Measurements from ENCODE around the gene FUS. TPM values are rescaled to one million over a fixed set of nuclear protein-coding genes. Genes with fewer than 3 reads are reported as not detected.
"Not testable (repeated sequence)": the region's sequence is repeated elsewhere in the genome, so short reads cannot be mapped to it uniquely, and the experiment has no call there.

FUS gene
- 100 to 1,000 TPM; 910 to 947 TPM for total RNA-seq
- 82.7 to 362 reads per million in 2 donors for total RNA-seq

DNA sequence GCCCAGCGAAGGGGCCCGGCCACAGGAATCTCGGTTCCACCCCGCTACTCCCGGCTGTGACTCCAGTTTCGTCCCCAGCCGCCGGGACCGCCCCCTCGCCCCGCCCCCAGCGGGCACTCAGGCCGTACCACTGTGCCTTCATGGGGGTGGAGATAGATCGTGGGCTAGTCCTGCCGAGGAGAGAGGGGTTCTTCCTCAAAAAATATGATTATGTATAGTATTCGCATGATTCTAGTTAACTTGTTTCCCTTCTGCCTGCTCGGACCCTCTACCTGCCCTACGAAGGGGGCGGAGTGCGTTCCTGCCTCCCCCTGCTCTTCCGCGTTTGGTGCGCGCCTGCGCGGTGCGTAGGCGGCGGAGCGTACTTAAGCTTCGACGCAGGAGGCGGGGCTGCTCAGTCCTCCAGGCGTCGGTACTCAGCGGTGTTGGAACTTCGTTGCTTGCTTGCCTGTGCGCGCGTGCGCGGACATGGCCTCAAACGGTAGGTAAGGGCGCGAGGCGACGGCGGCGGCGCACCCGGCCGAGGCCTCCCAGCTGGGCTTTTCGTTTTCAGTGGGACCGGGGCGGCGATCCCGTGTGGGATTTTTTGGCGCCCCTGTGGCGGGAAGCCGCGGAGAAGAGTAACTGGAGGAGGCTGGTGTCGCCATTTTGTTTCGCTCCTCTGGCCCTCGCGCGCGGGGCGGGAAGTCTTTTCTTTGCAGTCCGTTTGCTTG is at the start of gene FUS:
TSS of gene FUS (plus strand) at position 393 of the 713 bp plus-strand sequence. CDS start at position 469, 76 bp downstream.
- no peaks in the 10 kb centered on the region for H3K27me3 Mint-ChIP-seq
- peak within 1 kb of the TSS; percentile 95 for H3K4me3 Mint-ChIP-seq
- no peaks in the 10 kb centered on the region for H3K9me3 ChIP-seq (ENCODE audit: control insufficient read depth, low read length, poor library complexity, severe bottlenecking)
- DNase-seq (peak; percentile 86 to 90 (median 88)), ATAC-seq (peak; percentile 71)
- peaks cover 47% of the 10 kb centered on the region for H3K4me1 Mint-ChIP-seq
- H3K36me3 Mint-ChIP-seq (ENCODE audit: low read depth) = peaks cover 11% of the 10 kb centered on the region
- peak within 1 kb of the TSS; percentile 99 for H3K27ac Mint-ChIP-seq

DNA sequence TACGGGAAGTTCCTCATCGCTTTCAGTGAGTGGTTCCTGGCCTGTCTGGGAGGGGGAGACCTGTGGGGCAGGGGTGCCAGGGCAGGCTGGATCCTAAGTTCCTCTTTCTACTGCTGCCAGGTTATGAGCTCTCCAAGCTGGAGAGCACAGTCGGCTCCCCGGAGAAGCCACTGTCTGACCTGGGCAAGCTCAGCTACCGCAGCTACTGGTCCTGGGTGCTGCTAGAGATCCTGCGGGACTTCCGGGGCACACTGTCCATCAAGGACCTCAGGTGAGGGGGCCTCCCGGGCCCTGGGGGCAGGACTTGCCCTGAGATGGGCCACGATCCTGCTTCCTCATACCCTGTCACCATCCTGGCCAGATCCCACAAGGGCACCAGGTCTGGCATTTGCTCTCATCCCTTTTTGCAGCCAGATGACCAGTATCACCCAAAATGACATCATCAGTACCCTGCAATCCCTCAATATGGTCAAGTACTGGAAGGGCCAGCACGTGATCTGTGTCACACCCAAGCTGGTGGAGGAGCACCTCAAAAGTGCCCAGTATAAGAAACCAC is 49.5 kb upstream of the FUS start:
- no peak overlapping the region for H3K4me3 Mint-ChIP-seq

DNA sequence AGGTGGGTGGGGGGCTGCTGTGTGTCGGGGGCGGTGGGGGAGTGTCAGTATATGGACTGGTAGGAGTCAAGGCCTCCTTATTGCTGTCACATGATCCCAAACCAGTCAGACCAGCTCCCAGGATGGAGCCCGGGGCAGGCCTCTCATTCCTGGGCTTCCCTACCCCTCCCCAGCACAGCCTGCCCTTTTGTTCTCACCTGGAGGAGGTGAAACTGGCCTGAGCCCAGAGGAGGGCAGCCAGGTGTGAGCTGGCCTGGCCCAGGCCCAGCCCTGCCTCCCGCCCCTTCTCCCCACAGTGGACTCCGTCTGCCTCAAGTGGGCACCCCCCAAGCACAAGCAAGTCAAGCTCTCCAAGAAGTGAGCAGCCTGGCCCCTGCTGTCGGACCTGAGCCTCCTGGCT is 49.0 kb upstream of the FUS start:
- no peaks in the 10 kb centered on the region for H3K27me3 Mint-ChIP-seq
- H3K36me3 Mint-ChIP-seq (ENCODE audit: low read depth) = no peaks in the 10 kb centered on the region
- ATAC-seq = no peak
- H3K27ac Mint-ChIP-seq = no peak overlapping the region
- peaks cover 4% of the 10 kb centered on the region for H3K4me1 Mint-ChIP-seq
- H3K4me3 Mint-ChIP-seq = no peak overlapping the region
- no peak for DNase-seq
- H3K9me3 ChIP-seq (ENCODE audit: control insufficient read depth, low read length, poor library complexity, severe bottlenecking) = no peaks in the 10 kb centered on the region

More for the DNA sequence above, 49.5 kb upstream of the FUS start:
- no peak for ATAC-seq
- no peaks in the 10 kb centered on the region for H3K27me3 Mint-ChIP-seq
- no peaks in the 10 kb centered on the region for H3K36me3 Mint-ChIP-seq (ENCODE audit: low read depth)
- H3K4me1 Mint-ChIP-seq = peaks cover 4% of the 10 kb centered on the region
- no peak overlapping the region for H3K27ac Mint-ChIP-seq
- no peaks in the 10 kb centered on the region for H3K9me3 ChIP-seq (ENCODE audit: control insufficient read depth, low read length, poor library complexity, severe bottlenecking)
- no peak for DNase-seq

DNA sequence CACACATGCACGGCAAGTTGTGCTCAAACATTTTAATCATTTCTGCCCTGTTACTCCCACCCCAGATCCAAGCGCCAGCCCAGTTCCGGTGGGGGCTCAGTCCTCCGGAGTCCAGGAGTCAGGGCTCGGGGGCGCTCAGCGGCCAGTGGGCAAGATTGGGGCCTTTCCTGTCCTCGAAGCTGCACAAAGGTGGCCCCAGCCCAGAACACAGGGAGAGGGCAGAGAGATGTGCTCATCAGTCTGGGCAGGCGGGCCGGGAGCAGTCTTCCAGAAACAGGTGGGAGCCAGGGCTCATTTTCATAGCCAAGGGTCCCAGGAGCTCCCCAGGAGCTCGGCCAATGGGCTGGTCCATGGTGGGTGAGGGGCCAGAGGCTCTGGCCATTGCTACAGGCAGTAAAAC is 48.5 kb upstream of the FUS start:
- Mint-ChIP-seq H3K27me3 (no peaks in the 10 kb centered on the region), H3K27ac (no peak overlapping the region), H3K4me1 (peaks cover 4% of the 10 kb centered on the region), H3K4me3 (no peak overlapping the region), H3K36me3 (ENCODE audit: low read depth) (no peaks in the 10 kb centered on the region)
- ATAC-seq (no peak), DNase-seq (no peak)
- no peaks in the 10 kb centered on the region for H3K9me3 ChIP-seq (ENCODE audit: control insufficient read depth, low read length, poor library complexity, severe bottlenecking)

DNA sequence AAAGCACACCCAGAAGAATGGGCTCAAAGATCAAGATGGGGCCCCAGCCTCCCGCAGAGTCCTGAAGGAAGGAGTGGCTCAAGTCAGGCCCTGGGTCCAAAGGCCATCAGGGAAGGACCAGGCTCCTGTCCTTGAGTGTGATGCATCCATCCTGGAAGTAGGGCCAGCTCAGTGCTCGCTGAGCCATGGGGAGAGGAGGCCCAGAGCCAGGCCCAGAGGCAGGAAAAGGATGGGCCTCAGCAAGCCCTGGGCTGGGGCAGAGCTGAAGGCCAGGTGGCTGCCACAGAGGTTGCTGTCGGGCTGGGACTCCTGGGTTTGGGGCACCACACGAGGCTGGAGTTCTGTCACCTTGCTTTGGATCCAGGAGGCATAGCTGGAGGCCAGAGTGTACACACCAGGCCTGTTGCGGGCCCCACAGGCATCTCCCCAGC is 48.1 kb upstream of the FUS start:
- Mint-ChIP-seq H3K4me1 (peaks cover 4% of the 10 kb centered on the region), H3K27me3 (no peaks in the 10 kb centered on the region), H3K27ac (peak overlapping the region; percentile 77), H3K4me3 (no peak overlapping the region), H3K36me3 (ENCODE audit: low read depth) (no peaks in the 10 kb centered on the region)
- ATAC-seq = no peak
- DNase-seq = no peak
- no peaks in the 10 kb centered on the region for H3K9me3 ChIP-seq (ENCODE audit: control insufficient read depth, low read length, poor library complexity, severe bottlenecking)

DNA sequence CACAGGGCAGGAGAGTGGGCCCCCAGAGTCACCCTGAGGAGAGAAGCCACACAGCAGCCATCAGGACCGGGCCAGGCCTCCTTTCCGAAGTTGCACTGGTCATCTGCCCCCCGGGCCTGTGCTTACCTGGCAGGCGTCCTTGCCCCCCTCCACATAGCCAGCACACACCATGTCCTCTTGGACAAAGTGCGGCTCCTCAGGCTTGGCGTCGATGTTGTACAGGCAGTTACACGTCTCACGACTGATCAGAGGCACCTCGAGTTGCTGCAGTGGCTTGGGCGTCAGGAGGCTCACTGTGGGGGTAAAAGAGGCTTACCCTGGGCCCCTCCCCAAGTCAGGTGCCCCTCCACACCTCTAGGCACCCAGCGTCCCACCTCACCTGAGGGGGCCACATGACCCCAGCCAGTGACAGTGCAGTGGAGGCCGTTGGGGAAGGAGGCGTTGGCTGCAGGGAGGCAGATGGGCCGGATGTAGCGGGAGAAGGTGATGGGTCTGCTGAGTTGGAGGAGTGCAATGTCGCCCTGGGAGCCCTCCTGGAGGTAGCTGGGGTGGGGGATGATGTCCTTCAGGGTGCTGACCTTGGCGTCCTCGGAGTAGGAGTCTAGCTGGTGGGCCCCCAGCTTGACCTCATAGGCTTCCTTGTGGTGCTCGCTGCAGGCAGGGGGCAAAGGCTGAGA is 47.5 kb upstream of the FUS start:
- H3K9me3 ChIP-seq (ENCODE audit: control insufficient read depth, low read length, poor library complexity, severe bottlenecking) = no peaks in the 10 kb centered on the region
- H3K4me1 Mint-ChIP-seq = peaks cover 4% of the 10 kb centered on the region
- no peaks in the 10 kb centered on the region for H3K27me3 Mint-ChIP-seq
- DNase-seq (no peak), ATAC-seq (no peak)
- peak overlapping the region; percentile 77 for H3K27ac Mint-ChIP-seq
- no peak overlapping the region for H3K4me3 Mint-ChIP-seq
- H3K36me3 Mint-ChIP-seq (ENCODE audit: low read depth) = no peaks in the 10 kb centered on the region

DNA sequence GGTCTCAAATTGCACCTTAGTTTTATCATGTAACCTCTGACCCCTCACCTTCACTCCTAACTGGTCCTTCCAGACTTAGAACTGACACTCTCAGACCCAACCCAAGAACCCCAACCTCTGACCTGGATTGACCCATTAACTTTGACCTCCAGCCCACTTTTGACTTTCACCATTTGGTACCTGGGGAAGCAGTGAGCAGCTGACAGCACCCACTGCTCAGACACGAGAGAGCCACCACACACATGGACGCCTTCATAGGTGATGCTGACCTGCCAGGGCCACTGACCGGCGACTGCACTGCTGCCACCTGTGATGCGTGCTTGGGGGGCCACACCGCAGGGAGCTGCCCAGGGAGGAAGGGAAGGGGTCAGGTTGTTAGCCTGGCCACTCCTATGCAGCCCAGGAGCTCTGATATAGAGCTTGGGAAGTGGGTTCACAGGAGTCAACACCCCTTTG is 46.9 kb upstream of the FUS start:
- no peaks in the 10 kb centered on the region for H3K36me3 Mint-ChIP-seq (ENCODE audit: low read depth)
- H3K4me3 Mint-ChIP-seq = no peak overlapping the region
- H3K4me1 Mint-ChIP-seq = peaks cover 4% of the 10 kb centered on the region
- DNase-seq (no peak), ATAC-seq (no peak)
- no peaks in the 10 kb centered on the region for H3K27me3 Mint-ChIP-seq
- no peaks in the 10 kb centered on the region for H3K9me3 ChIP-seq (ENCODE audit: control insufficient read depth, low read length, poor library complexity, severe bottlenecking)
- H3K27ac Mint-ChIP-seq = peak overlapping the region; percentile 77

DNA sequence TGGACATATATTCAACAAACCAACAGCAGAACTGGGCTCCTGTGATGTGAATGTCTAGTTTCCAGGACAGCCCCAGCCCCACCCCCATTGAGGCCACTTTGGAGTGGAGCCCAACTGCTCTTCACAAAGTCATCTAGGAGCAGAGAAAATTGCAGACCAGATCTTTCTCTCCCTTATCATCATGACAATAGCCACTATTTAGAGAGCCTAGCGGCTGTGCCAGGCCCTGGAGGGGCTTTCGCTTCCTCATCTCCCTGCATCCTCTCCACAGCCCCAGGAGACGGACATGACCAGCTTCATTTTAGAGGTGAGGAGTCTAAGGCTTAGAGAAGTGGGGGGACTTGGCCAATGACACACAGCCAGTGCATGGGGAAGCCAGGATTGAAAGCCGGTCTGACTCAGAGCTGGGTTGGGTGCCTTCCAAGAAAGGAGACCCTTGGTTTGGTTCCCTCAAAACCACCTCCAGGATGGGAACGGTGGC is 45.8 kb upstream of the FUS start:
- Mint-ChIP-seq H3K36me3 (ENCODE audit: low read depth) (no peaks in the 10 kb centered on the region), H3K4me3 (no peak overlapping the region), H3K27ac (peak overlapping the region; percentile 77), H3K4me1 (peaks cover 4% of the 10 kb centered on the region), H3K27me3 (no peaks in the 10 kb centered on the region)
- ATAC-seq = peak; percentile 24
- DNase-seq = no peak
- H3K9me3 ChIP-seq (ENCODE audit: control insufficient read depth, low read length, poor library complexity, severe bottlenecking) = no peaks in the 10 kb centered on the region

DNA sequence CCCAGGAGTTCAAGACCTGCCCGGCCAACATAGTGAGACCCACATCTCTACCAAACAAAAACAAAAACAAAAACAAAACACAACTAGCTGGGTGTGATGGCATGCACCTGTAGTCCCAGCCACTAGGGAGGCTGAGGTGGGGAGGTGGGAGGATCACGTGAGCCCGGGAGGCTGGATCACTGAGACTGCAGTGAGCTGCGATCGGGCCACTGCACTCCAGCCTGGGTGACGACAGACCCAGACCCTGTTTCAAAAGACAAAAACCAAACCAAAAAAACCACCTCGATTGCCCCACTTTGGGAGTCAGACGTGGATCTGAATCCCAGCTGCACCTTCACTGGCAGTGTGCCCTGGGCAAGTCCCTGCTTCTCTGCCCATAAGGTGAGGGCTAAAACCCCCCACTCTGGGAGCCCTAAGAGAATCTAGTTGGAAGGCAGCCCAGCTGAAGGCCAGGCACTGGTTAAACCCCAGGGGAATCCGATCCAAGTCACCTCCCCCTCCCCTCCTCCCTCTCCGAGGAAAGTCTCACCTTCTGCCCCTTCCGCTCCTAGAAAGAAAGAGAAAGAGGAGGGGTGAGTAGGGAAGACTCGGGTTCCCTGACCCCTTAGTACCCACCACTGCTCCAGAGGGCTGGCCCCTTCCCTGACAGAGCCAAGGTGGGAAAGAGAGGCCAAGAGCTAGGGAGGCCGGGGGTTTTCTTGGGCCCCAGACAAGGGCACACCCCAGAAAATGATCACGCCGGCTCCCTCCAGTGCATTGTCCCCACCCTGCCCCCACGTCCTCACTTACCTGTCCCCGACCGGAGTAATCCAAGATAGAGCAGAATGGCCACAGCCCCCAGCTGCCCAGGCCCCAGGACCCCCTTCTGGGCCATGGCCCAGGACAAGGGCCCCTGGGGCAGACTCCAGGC is 45.1 kb upstream of the FUS start:
- Mint-ChIP-seq H3K36me3 (ENCODE audit: low read depth) (no peaks in the 10 kb centered on the region), H3K4me3 (no peak overlapping the region), H3K4me1 (peaks cover 4% of the 10 kb centered on the region), H3K27ac (no peak overlapping the region), H3K27me3 (no peaks in the 10 kb centered on the region)
- DNase-seq (no peak), ATAC-seq (no peak)
- H3K9me3 ChIP-seq (ENCODE audit: control insufficient read depth, low read length, poor library complexity, severe bottlenecking) = no peaks in the 10 kb centered on the region

DNA sequence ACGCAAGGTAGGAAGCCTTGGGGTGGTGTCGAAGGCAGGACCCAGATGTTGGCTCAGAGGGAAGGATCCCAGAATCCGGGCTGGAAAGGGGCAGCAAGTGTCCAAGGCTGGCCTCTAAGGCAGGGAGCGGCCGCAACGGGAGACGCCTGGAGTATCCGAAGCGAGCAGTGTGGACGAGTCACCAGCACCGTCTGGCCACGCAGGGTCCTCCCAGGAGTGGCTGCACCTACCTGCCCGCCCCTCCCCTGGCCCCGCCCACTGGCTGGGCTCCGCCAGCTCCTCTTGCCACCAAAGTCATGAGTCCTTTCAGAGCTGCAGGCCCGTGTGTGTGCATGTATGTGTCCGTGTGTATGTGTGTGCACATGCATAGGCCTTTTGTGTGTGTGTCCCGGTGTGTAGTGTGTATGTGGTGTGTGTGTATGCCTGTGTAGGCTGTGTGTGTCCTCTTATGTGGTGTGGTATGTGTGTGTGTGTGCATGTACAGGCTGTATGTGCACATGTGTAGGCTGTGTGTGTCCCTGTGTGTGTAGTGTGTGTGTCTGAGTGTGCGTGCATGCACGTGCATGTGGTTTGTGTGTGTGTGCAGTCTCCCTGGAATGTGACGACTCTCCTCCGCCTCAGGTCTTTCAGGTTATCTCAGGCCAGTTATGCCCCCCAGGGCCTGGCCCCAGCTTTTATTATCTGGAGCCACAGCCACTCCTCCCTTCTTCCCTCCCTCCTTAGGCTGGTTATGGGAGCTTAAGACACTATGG is 44.2 kb upstream of the FUS start, which contains the start of gene PRSS8:
TSS of gene PRSS8 (minus strand) at position 193 of the 752 bp plus-strand sequence. CDS start 229 bp downstream, outside the sequence.
- H3K36me3 Mint-ChIP-seq (ENCODE audit: low read depth) = no peaks in the 10 kb centered on the region
- H3K4me3 Mint-ChIP-seq = no peak within 1 kb of the TSS
- H3K27ac Mint-ChIP-seq = peak within 1 kb of the TSS; percentile 37
- ATAC-seq (no peak), DNase-seq (no peak)
- no peaks in the 10 kb centered on the region for H3K9me3 ChIP-seq (ENCODE audit: control insufficient read depth, low read length, poor library complexity, severe bottlenecking)
- no peaks in the 10 kb centered on the region for H3K27me3 Mint-ChIP-seq
- peaks cover 4% of the 10 kb centered on the region for H3K4me1 Mint-ChIP-seq

DNA sequence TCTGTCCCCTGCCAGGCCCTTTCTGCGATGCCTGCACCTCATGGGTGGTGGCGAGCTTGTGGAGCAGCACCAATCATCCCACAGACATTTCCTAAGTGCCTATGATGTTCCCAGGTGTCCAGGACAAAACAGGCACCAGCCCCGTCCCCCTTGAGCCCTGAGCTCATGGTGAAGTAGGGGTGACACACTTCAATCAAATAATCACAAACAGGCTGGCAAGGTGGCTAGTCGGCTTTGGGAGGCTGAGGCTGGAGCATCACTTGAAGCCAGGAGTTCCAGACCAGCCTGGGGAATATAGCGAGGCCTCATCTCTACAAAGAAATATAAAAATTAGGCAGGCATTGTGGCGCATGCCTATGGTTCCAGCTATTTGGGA is 43.7 kb upstream of the FUS start:
- Mint-ChIP-seq H3K4me3 (no peak overlapping the region), H3K4me1 (peaks cover 4% of the 10 kb centered on the region), H3K27ac (peak overlapping the region; percentile 37), H3K36me3 (ENCODE audit: low read depth) (no peaks in the 10 kb centered on the region), H3K27me3 (no peaks in the 10 kb centered on the region)
- DNase-seq (no peak), ATAC-seq (no peak)
- H3K9me3 ChIP-seq (ENCODE audit: control insufficient read depth, low read length, poor library complexity, severe bottlenecking) = no peaks in the 10 kb centered on the region

DNA sequence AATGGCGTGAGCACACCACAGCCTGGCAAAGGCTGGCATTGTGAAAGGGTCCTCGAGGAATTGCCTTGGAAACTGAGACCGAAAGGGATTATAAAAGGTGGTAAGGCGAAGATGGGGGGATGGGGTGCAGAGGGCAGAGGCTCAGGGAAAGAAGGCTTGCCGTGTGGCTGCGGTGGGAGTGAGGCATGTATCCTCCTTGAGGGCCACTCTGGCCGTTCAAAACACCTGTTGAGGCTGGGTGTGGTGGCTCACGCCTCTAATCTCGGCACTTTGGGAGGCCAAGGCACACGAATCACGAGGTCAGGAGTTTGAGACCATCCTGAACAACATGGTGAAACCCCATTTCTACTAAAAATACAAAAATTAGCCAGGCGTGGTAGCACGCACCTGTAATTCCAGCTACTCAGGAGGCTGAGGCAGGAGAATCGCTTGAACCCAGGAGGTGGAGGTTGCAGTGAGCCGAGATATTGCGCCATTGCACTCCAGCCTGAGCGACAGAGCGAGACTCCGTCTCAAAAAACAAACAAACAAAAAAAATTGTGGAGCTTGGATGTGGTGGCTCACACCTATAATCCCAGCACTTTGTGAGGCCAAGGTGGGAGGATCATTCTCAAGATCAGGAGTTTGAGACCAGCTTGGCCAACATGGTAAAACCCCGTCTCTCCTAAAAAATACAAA is 43.0 kb upstream of the FUS start:
- H3K27me3 Mint-ChIP-seq; DNase-seq; H3K36me3 Mint-ChIP-seq (ENCODE audit: low read depth); H3K9me3 ChIP-seq (ENCODE audit: control insufficient read depth, low read length, poor library complexity, severe bottlenecking); H3K4me3 Mint-ChIP-seq; H3K4me1 Mint-ChIP-seq; H3K27ac Mint-ChIP-seq; ATAC-seq: not testable (repeated sequence)
